ENCODE results near the gene MSI1.
"Not testable (repeated sequence)": the region's sequence is repeated elsewhere in the genome, so short reads cannot be mapped to it uniquely, and the experiment has no call there.

The MSI1 gene

GRCh38 chr12:120350576-120351350 lies 18.2 kb downstream of the MSI1 start:
- Histone ChIP-seq H3K27me3 (ENCODE audit: insufficient read depth, low read length) (no peaks in the 10 kb centered on the region), H3K27ac (ENCODE audit: low read length) (no peak overlapping the region), H3K4me3 (ENCODE audit: low read length) (no peak overlapping the region), H3K4me1 (ENCODE audit: insufficient read depth, low read length) (no peaks in the 10 kb centered on the region), H3K36me3 (ENCODE audit: insufficient read depth, low read depth, low read length) (peaks cover 82% of the 10 kb centered on the region), H3K9ac (ENCODE audit: low read depth, low read length) (no peak overlapping the region), H3K9me3 (ENCODE audit: insufficient read depth, low read depth, low read length) (no peaks in the 10 kb centered on the region)

DNA sequence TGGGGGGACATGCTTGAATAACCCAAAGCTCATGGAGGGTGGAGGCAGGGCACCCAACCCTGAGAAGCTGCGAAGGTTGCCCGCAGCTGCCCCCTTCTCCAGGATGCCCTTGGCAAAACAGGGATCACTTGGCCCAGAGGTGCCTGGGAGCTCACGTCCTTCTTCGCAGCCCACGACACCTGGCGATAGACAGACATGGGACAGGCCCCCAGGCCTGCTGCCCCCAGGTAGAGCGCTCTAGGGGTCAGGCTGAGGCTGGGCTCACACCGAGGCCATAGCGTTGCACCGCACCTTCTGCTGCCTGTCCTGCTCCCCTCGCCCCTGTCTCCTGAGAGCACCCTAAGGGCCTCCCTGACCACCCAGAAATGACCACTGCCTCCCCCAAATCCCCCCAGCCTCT lies 21.2 kb downstream of the MSI1 start:
- Histone ChIP-seq H3K36me3 (ENCODE audit: insufficient read depth, low read depth, low read length) (peaks cover 83% of the 10 kb centered on the region), H3K27ac (ENCODE audit: low read length) (no peak overlapping the region)

GRCh38 chr12:120346681-120347080 lies 22.3 kb downstream of the MSI1 start:
- Histone ChIP-seq H3K4me3 (ENCODE audit: low read length) (no peak overlapping the region), H3K27ac (ENCODE audit: low read length) (no peak overlapping the region), H3K9ac (ENCODE audit: low read depth, low read length) (no peak overlapping the region), H3K4me1 (ENCODE audit: insufficient read depth, low read length) (no peaks in the 10 kb centered on the region), H3K36me3 (ENCODE audit: insufficient read depth, low read depth, low read length) (peaks cover 75% of the 10 kb centered on the region), H3K27me3 (ENCODE audit: insufficient read depth, low read length) (no peaks in the 10 kb centered on the region), H3K9me3 (ENCODE audit: insufficient read depth, low read depth, low read length) (no peaks in the 10 kb centered on the region)

More for the DNA sequence above, 21.2 kb downstream of the MSI1 start:
- H3K9ac ChIP-seq (ENCODE audit: low read depth, low read length), result no peak overlapping the region
- no peak overlapping the region for H3K4me3 ChIP-seq (ENCODE audit: low read length)
- H3K27me3 ChIP-seq (ENCODE audit: insufficient read depth, low read length), result no peaks in the 10 kb centered on the region
- no peaks in the 10 kb centered on the region for H3K4me1 ChIP-seq (ENCODE audit: insufficient read depth, low read length)
- no peaks in the 10 kb centered on the region for H3K9me3 ChIP-seq (ENCODE audit: insufficient read depth, low read depth, low read length)

GRCh38 chr12:120346031-120346430 lies 22.9 kb downstream of the MSI1 start:
- no peaks in the 10 kb centered on the region for H3K9me3 ChIP-seq (ENCODE audit: insufficient read depth, low read depth, low read length)

GRCh38 chr12:120343692-120344091 lies 25.3 kb downstream of the MSI1 start:
- Histone ChIP-seq H3K4me3 (ENCODE audit: low read length) (no peak overlapping the region), H3K9ac (ENCODE audit: low read depth, low read length) (no peak overlapping the region), H3K27me3 (ENCODE audit: insufficient read depth, low read length) (no peaks in the 10 kb centered on the region), H3K36me3 (ENCODE audit: insufficient read depth, low read depth, low read length) (peaks cover 51% of the 10 kb centered on the region), H3K4me1 (ENCODE audit: insufficient read depth, low read length) (no peaks in the 10 kb centered on the region), H3K27ac (ENCODE audit: low read length) (no peak overlapping the region), H3K9me3 (ENCODE audit: insufficient read depth, low read depth, low read length) (no peaks in the 10 kb centered on the region)

More at GRCh38 chr12:120346031-120346430, 22.9 kb downstream of the MSI1 start:
- H3K27ac ChIP-seq (ENCODE audit: low read length), result no peak overlapping the region
- no peak overlapping the region for H3K4me3 ChIP-seq (ENCODE audit: low read length)
- no peak overlapping the region for H3K9ac ChIP-seq (ENCODE audit: low read depth, low read length)
- no peaks in the 10 kb centered on the region for H3K4me1 ChIP-seq (ENCODE audit: insufficient read depth, low read length)
- no peaks in the 10 kb centered on the region for H3K27me3 ChIP-seq (ENCODE audit: insufficient read depth, low read length)
- peaks cover 70% of the 10 kb centered on the region for H3K36me3 ChIP-seq (ENCODE audit: insufficient read depth, low read depth, low read length)

- Histone ChIP-seq H3K9ac (ENCODE audit: low read depth, low read length) (no peak overlapping the region), H3K4me3 (ENCODE audit: low read length) (no peak overlapping the region; the same call in 1 of the 2 replicates), H3K4me1 (ENCODE audit: insufficient read depth, low read length) (no peaks in the 10 kb centered on the region), H3K36me3 (ENCODE audit: insufficient read depth, low read depth, low read length) (peaks cover 48% of the 10 kb centered on the region), H3K27ac (ENCODE audit: low read length) (no peak overlapping the region), H3K27me3 (ENCODE audit: insufficient read depth, low read length) (no peaks in the 10 kb centered on the region), H3K9me3 (ENCODE audit: insufficient read depth, low read depth, low read length) (no peaks in the 10 kb centered on the region)
Observed at GRCh38 chr12:120343039-120343537, 25.9 kb downstream of the MSI1 start.

DNA sequence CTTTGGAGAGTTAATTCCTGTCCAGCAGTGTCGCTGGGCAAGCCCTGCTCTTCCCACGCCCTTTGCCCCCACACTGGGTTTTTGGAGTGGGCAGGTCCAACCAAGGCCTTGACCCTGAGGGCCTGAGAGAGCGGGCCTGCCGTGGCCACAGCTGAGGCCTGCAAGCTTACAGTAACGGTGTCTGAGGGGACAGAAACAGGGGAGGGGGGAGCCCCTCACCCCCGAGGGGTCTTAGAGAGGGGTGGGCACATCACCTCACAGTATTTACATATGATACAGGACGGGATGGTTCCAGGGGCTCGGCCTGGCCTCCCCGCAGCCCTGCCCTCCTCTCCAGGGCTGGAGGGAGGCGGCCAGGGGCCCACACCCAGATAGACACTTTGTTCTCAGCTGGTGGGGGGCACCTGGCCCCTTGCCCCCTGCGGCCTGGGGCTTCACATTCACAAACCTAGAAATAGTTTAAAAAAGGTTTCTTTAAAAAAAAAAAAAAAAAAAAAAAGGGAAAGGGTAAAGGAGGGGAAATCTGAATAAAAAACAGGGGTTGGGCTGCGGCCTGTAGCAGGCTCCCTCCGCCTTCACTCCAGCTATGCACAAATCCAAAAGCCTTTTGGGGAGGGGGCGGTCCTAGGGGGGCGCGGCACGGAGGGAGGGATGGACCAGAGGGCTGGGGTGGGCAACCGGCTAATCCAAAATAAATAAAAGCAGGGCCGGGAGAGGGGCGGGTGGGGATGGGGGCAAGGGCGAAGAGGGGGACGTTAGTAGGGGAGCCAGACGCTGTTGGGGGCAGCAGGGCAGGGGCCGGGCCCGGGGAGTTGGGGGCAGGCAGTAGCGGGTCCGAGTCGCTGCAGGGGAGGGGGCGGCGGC lies 26.6 kb downstream of the MSI1 start:
- no peaks in the 10 kb centered on the region for H3K27me3 ChIP-seq (ENCODE audit: insufficient read depth, low read length)
- H3K4me3 ChIP-seq (ENCODE audit: low read length), result no peak overlapping the region; the same call in 1 of the 2 replicates
- no peak overlapping the region for H3K27ac ChIP-seq (ENCODE audit: low read length)
- H3K36me3 ChIP-seq (ENCODE audit: insufficient read depth, low read depth, low read length), result peaks cover 42% of the 10 kb centered on the region
- H3K4me1 ChIP-seq (ENCODE audit: insufficient read depth, low read length), result no peaks in the 10 kb centered on the region
- H3K9me3 ChIP-seq (ENCODE audit: insufficient read depth, low read depth, low read length), result peaks cover 7% of the 10 kb centered on the region
- no peak overlapping the region for H3K9ac ChIP-seq (ENCODE audit: low read depth, low read length)

GRCh38 chr12:120339256-120339655 lies 29.7 kb downstream of the MSI1 start:
- no peaks in the 10 kb centered on the region for H3K4me1 ChIP-seq (ENCODE audit: insufficient read depth, low read length)
- H3K9me3 ChIP-seq (ENCODE audit: insufficient read depth, low read depth, low read length), result peaks cover 19% of the 10 kb centered on the region
- no peak overlapping the region for H3K27ac ChIP-seq (ENCODE audit: low read length)
- no peak overlapping the region for H3K9ac ChIP-seq (ENCODE audit: low read depth, low read length)
- no peaks in the 10 kb centered on the region for H3K27me3 ChIP-seq (ENCODE audit: insufficient read depth, low read length)
- no peak overlapping the region for H3K4me3 ChIP-seq (ENCODE audit: low read length)
- H3K36me3 ChIP-seq (ENCODE audit: insufficient read depth, low read depth, low read length), result peaks cover 13% of the 10 kb centered on the region

- Histone ChIP-seq H3K27me3 (ENCODE audit: insufficient read depth, low read length) (no peaks in the 10 kb centered on the region), H3K9me3 (ENCODE audit: insufficient read depth, low read depth, low read length) (peaks cover 19% of the 10 kb centered on the region), H3K4me3 (ENCODE audit: low read length) (no peak overlapping the region), H3K9ac (ENCODE audit: low read depth, low read length) (no peak overlapping the region), H3K27ac (ENCODE audit: low read length) (no peak overlapping the region), H3K36me3 (ENCODE audit: insufficient read depth, low read depth, low read length) (no peaks in the 10 kb centered on the region), H3K4me1 (ENCODE audit: insufficient read depth, low read length) (no peaks in the 10 kb centered on the region)
Observed at GRCh38 chr12:120337730-120338129, 31.2 kb downstream of the MSI1 start.

- H3K36me3 ChIP-seq (ENCODE audit: insufficient read depth, low read depth, low read length); H3K4me3 ChIP-seq (ENCODE audit: low read length); H3K9ac ChIP-seq (ENCODE audit: low read depth, low read length); H3K27ac ChIP-seq (ENCODE audit: low read length); H3K27me3 ChIP-seq (ENCODE audit: insufficient read depth, low read length); H3K4me1 ChIP-seq (ENCODE audit: insufficient read depth, low read length): not testable (repeated sequence)
- peaks cover 19% of the 10 kb centered on the region for H3K9me3 ChIP-seq (ENCODE audit: insufficient read depth, low read depth, low read length)
Observed at GRCh38 chr12:120336392-120336791, 32.6 kb downstream of the MSI1 start.

DNA sequence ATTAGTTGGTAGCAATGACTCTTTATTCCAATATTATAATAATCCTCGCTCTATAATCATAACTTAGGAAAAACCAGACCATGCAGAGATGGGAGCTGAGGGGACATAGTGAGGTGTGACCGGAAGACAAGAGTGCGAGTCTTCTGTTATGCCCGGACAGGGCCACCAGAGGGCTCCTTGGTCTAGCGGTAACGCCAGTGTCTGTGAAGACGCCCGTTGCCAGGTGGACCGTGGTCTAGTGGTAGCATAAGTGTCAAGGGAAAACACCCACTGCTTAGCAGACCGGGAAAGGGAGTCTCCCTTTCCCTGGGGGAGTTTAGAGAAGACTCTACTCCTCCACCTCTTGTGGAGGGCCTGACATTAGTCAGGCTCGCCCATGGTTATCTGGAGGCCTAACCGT lies 33.5 kb downstream of the MSI1 start:
- not testable (repeated sequence) for H3K27me3 ChIP-seq (ENCODE audit: insufficient read depth, low read length); H3K4me3 ChIP-seq (ENCODE audit: low read length); H3K4me1 ChIP-seq (ENCODE audit: insufficient read depth, low read length); H3K9ac ChIP-seq (ENCODE audit: low read depth, low read length); H3K27ac ChIP-seq (ENCODE audit: low read length); H3K36me3 ChIP-seq (ENCODE audit: insufficient read depth, low read depth, low read length)
- peaks cover 19% of the 10 kb centered on the region for H3K9me3 ChIP-seq (ENCODE audit: insufficient read depth, low read depth, low read length)

All from iPS-20b (cell line).